Measurements from ENCODE around the gene NAP1L4. TPM values are rescaled to one million over a fixed set of nuclear protein-coding genes. Genes with fewer than 3 reads are reported as not detected.

Gene NAP1L4
- total and polyA plus RNA-seq, 12 donors, result 98.5 to 233 (median 182) TPM

DNA sequence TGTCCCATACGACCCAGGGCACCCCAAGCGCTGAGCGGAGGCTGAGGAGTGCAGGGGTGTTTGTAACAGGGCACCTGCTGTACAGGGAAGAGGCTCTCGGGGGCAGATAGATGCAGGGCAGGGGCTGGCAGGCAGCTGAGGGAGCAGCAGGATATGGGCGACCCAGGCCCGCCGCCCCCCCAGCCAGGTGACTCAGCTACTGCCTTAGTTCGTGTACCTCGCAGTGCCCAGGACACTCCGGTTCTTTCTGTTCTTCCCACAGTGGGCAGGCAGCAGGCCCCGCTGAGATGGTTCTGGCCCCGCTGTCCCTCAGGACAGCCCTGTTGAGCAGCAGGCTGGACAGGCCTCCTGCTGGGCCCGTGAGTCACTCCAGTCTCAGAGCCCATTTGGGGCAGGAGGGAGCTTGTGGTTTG lies 79.1 kb downstream of the NAP1L4 start:
- Histone ChIP-seq H3K4me1 (peaks cover 4 to 33% (median 18%) of the 10 kb centered on the region in 9 donors), H3K36me3 (no peaks in the 10 kb centered on the region), H3K27me3 (peaks cover 0 to 26% (median 7%) of the 10 kb centered on the region in 7 donors), H3K9me3 (no peaks in the 10 kb centered on the region), H3K4me3 (no peak overlapping the region), H3K27ac (no peak overlapping the region)
- TF ChIP-seq, protein P1, sequence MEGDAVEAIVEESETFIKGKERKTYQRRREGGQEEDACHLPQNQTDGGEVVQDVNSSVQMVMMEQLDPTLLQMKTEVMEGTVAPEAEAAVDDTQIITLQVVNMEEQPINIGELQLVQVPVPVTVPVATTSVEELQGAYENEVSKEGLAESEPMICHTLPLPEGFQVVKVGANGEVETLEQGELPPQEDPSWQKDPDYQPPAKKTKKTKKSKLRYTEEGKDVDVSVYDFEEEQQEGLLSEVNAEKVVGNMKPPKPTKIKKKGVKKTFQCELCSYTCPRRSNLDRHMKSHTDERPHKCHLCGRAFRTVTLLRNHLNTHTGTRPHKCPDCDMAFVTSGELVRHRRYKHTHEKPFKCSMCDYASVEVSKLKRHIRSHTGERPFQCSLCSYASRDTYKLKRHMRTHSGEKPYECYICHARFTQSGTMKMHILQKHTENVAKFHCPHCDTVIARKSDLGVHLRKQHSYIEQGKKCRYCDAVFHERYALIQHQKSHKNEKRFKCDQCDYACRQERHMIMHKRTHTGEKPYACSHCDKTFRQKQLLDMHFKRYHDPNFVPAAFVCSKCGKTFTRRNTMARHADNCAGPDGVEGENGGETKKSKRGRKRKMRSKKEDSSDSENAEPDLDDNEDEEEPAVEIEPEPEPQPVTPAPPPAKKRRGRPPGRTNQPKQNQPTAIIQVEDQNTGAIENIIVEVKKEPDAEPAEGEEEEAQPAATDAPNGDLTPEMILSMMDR (IDR thresholded peaks at IDR 0.05), result no peak
- intact Hi-C loops (cut with DNase I), result no loop called here
- no peak for DNase-seq
- 84% methylated on average over 13 of the region's 13 CpGs for WGBS, 2 donors
- ATAC-seq, result peak in 1 of 8 donors; percentile 1

DNA sequence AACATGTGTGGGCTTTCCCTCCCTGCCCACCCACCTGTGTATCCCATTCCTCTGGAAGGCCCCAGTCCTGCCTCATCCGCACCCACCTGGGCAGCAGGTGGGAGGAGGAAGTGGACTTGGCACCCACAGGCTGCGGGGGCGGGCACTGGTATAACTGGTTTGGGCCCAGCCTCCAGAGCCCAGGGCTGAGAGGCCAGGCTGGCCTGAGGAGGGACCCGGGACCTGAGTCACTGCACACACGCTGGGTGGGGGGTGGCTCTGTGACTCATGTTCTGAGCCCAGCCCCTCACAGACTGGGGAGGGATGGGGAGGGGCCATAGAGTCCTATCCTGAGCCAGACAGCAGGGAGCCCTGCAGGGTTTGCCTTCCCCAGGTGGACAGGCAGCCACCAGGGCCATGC lies 79.6 kb downstream of the NAP1L4 start:
- no peak overlapping the region for H3K27ac ChIP-seq
- H3K36me3 ChIP-seq, result no peaks in the 10 kb centered on the region
- H3K27me3 ChIP-seq, result peaks cover 0 to 28% (median 7%) of the 10 kb centered on the region in 7 donors
- intact Hi-C loops (cut with DNase I), result no loop called here
- H3K4me3 ChIP-seq, result no peak overlapping the region
- TF ChIP-seq, protein P1 (IDR thresholded peaks at IDR 0.05), result no peak
- DNase-seq (no peak), ATAC-seq (peak in 2 of 8 donors; percentile 4 to 6)
- peaks cover 4 to 33% (median 18%) of the 10 kb centered on the region in 9 donors for H3K4me1 ChIP-seq
- WGBS, 2 donors, result 76 to 83% methylated on average over 5 of the region's 5 CpGs
- H3K9me3 ChIP-seq, result no peaks in the 10 kb centered on the region

DNA sequence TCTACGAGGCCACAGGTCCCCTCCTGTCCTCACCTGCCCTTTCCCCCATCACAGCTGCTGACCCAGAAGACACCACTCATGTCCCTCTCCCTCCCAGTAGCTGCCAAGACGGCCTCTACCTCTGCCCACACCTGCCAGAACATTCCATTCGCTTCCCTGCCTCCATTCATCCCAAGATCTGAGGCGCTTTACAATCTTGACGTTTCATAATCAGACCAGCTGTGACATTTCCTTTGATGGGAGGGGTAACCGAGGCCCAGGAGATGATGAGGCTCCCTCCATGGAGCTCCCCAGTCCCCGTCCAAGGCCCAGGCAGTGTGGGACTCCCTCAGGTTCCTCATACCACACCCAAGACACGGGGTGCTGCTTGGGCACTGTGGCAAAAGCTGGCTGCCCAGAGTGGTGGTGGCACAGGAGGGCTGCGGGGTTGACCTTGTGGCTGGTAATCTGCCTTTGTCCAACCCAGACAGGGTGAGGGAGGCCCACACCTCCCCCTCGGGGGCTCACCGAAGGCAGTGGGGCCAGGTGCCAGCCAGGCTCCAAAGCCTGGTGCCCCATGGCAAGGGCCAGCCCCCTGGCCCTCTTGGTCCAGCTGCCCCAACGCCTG lies 80.2 kb downstream of the NAP1L4 start:
- H3K4me1 ChIP-seq, result peaks cover 4 to 33% (median 18%) of the 10 kb centered on the region in 9 donors
- H3K9me3 ChIP-seq, result peaks cover 0 to 3% (median 0%) of the 10 kb centered on the region in 11 donors
- TF ChIP-seq, protein P1 (IDR thresholded peaks at IDR 0.05), result no peak
- 73 to 76% methylated on average over 12 of the region's 12 CpGs for WGBS, 2 donors
- H3K36me3 ChIP-seq, result no peaks in the 10 kb centered on the region
- H3K4me3 ChIP-seq, result no peak overlapping the region
- ATAC-seq, result no peak
- DNase-seq, result no peak
- H3K27me3 ChIP-seq, result peaks cover 0 to 28% (median 7%) of the 10 kb centered on the region in 7 donors
- intact Hi-C loops (cut with DNase I), result no loop called here
- H3K27ac ChIP-seq, result no peak overlapping the region

DNA sequence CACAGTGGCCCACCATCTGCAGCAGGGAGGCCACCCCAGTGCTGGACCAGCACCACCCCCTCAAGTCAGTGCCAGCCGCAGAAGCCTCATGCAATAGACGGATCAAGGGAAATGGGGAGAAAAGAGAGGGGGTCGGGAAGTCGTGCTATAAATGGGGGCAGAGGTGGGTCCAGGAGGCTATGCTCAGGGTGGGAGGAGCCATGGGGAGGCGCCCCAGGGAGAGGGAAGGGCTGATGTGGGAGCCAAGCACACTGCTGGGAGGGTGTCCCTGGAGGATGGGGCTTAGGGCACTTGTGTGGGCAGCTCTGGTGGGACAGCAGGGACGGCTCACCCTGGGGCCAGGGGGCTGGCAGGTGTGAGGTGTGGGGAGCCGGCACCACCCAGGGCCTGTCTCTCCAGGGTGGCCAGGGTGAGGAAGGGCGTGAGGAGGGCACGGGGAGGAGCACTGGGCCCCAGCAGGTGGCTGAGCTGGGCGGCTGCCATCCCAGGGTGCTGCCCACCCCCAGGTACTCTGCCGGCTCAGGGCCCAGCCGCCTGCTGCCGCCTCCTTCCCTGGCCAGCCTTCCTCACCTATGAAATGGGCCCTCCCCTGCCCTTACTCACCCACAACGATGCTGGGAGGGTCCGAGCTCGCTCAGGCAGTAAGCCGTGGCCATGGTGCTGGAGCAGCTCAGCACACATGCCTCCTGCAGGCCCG lies 80.9 kb downstream of the NAP1L4 start:
- H3K27me3 ChIP-seq, result peaks cover 0 to 28% (median 7%) of the 10 kb centered on the region in 7 donors

More for the DNA sequence above, 80.9 kb downstream of the NAP1L4 start:
- H3K9me3 ChIP-seq, result peaks cover 0 to 3% (median 0%) of the 10 kb centered on the region in 11 donors
- no peak for DNase-seq
- H3K36me3 ChIP-seq, result no peaks in the 10 kb centered on the region
- no peak for ATAC-seq
- H3K27ac ChIP-seq, result no peak overlapping the region
- H3K4me1 ChIP-seq, result peaks cover 4 to 33% (median 18%) of the 10 kb centered on the region in 9 donors
- no peak overlapping the region for H3K4me3 ChIP-seq
- WGBS, 2 donors, result 87 to 88% methylated on average over 18 of the region's 18 CpGs
- intact Hi-C loops (cut with DNase I), result no loop called here
- TF ChIP-seq, protein P1 (IDR thresholded peaks at IDR 0.05), result no peak

Measured in heart right ventricle (tissue), 16 donors.